Endodermal cell (in vitro differentiated cells): ENCODE results near the gene MBP. TPM values are rescaled to one million over a fixed set of nuclear protein-coding genes. Genes with fewer than 3 reads are reported as not detected.

Experiments
- DNase-seq: peaks from one replicate; pipeline ENCODE4 v3.0.0-alpha.2; 2017
- H3K27ac ChIP-seq: 2 replicates; pipeline ENCODE4 v1.5.1; 2013; ENCODE audit warnings: mild to moderate bottlenecking, low read depth, low read length, moderate library complexity
- H3K27me3 ChIP-seq: 2 replicates; pipeline ENCODE4 v1.6.1; 2013; ENCODE audit warnings: mild to moderate bottlenecking, low read length, moderate library complexity; ENCODE audit not compliant: insufficient read depth, control insufficient read depth, poor library complexity, severe bottlenecking
- H3K36me3 ChIP-seq: 2 replicates; pipeline ENCODE4 v1.7.0; 2013; ENCODE audit warnings: mild to moderate bottlenecking, low read length, moderate library complexity; ENCODE audit not compliant: control insufficient read depth, insufficient read depth
- H3K4me1 ChIP-seq: one replicate; pipeline ENCODE4 v1.7.0; 2013; ENCODE audit warnings: low read length; ENCODE audit not compliant: control insufficient read depth, insufficient read depth
- H3K4me3 ChIP-seq: 2 replicates; pipeline ENCODE4 v1.5.1; 2013; ENCODE audit warnings: mild to moderate bottlenecking, low read length, moderate library complexity
- H3K9ac ChIP-seq: 2 replicates; pipeline ENCODE4 v1.6.1; 2013; ENCODE audit warnings: mild to moderate bottlenecking, low read length, moderate library complexity; ENCODE audit not compliant: poor library complexity, severe bottlenecking; ENCODE audit errors: extremely low read depth
- H3K9me3 ChIP-seq: 2 replicates; pipeline ENCODE4 v1.6.1; 2013; ENCODE audit warnings: mild to moderate bottlenecking, low read length, moderate library complexity; ENCODE audit not compliant: control insufficient read depth
- H3K27ac Mint-ChIP-seq: 2 replicates; pipeline ENCODE4 v1.8.0; 2020; ENCODE audit warnings: mixed read lengths
- H3K27me3 Mint-ChIP-seq: 2 replicates; pipeline ENCODE4 v1.8.0; 2021; ENCODE audit warnings: mild to moderate bottlenecking, mixed read lengths; ENCODE audit not compliant: insufficient read depth
- H3K36me3 Mint-ChIP-seq: 2 replicates; pipeline ENCODE4 v1.8.0; 2020; ENCODE audit warnings: low read depth, mixed read lengths
- H3K4me1 Mint-ChIP-seq: 2 replicates; pipeline ENCODE4 v1.8.0; 2020; ENCODE audit warnings: mixed read lengths
- H3K4me3 Mint-ChIP-seq: 2 replicates; pipeline ENCODE4 v1.8.0; 2020; ENCODE audit warnings: mild to moderate bottlenecking, moderate library complexity, mixed read lengths
- H3K9me3 Mint-ChIP-seq: 2 replicates; pipeline ENCODE4 v1.8.0; 2020; ENCODE audit warnings: mild to moderate bottlenecking, mixed read lengths
- CTCF ChIP-seq: fragments of 200-600 bp; sonication (generic); conservative IDR thresholded peaks from 2 replicates; pipeline ENCODE4 v1.5.0; 2021; ENCODE audit warnings: antibody characterized with exemption, mild to moderate bottlenecking
- WGBS, 2 experiments: methylation state at CpG; one replicate each; pipeline versions ENCODE4 v1.1.5 to v1.1.7; 2013; ENCODE audit warnings: missing lambda C conversion rate in 2 of 2, mixed read lengths in 1 of 2; ENCODE audit not compliant: insufficient coverage in 1 of 2, insufficient read length in 1 of 2; 5-methylcytosine and 5-hydroxymethylcytosine counted together
- total RNA-seq, 2 donors: library from RNA; stranded (reverse); fragmentation: NEBNext Ultra II Directional in 1 of 2; extraction: Animal tissue kit (Norgen Biotek cat#: 25700) in 1 of 2; gene quantifications; 2 replicates in 1 of 2; 3 replicates in 1 of 2; pipeline ENCODE4 v1.2.1, GENCODE V29; 2021

MBP gene
- total RNA-seq, 2 donors from 2014 or later = 16.3 to 19.0 TPM

- Histone ChIP-seq H3K4me1 (no peaks in the 10 kb centered on the region), H3K9me3 (no peaks in the 10 kb centered on the region), H3K4me3 (no peak overlapping the region), H3K27me3 (no peaks in the 10 kb centered on the region), H3K36me3 (no peaks in the 10 kb centered on the region), H3K9ac (no peak overlapping the region), H3K27ac (no peak overlapping the region)
- peaks cover 13% of the 10 kb centered on the region for H3K4me1 Mint-ChIP-seq
- no peaks in the 10 kb centered on the region for H3K9me3 Mint-ChIP-seq
- WGBS, 2 experiments = 91 to 92% methylated on average over 29 to 40 of the region's 40 CpGs
- TF ChIP-seq CTCF = no peak
- H3K36me3 Mint-ChIP-seq = no peaks in the 10 kb centered on the region
- H3K27ac Mint-ChIP-seq = no peak overlapping the region
- no peaks in the 10 kb centered on the region for H3K27me3 Mint-ChIP-seq
- H3K4me3 Mint-ChIP-seq = no peak overlapping the region
- DNase-seq = peak; percentile 44
Observed at GRCh38 chr18:76984193-76985155, 148.1 kb downstream of the MBP start.

DNA sequence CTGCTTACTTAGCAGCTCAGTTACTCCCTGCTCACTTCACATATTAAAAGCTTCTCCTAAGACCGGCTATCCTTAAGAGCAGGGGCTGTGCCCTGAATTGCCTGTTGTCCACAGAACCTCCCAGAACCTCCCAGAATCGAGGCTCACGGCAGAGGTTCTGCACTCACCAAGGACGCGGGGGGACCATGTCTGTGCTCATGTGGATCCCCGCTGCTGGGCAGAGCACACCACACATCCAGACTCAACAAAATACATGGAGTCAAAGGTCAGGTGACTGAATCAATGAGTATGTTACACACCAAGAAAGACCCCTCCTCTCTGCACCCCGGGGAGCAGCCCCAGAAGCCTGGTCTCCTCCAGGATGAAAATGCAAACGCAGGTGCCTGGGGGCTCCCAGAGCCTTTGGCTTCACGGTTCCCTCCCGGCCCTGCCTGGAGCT, 149.0 kb downstream of the MBP start:
- no peak for DNase-seq
- 72 to 87% methylated on average over 5 to 10 of the region's 10 CpGs for WGBS, 2 experiments
- Mint-ChIP-seq H3K27ac (no peak overlapping the region), H3K27me3 (no peaks in the 10 kb centered on the region), H3K4me1 (peaks cover 13% of the 10 kb centered on the region), H3K4me3 (no peak overlapping the region), H3K9me3 (no peaks in the 10 kb centered on the region), H3K36me3 (peaks cover 8% of the 10 kb centered on the region)
- H3K36me3 ChIP-seq = no peaks in the 10 kb centered on the region
- no peaks in the 10 kb centered on the region for H3K4me1 ChIP-seq
- H3K27me3 ChIP-seq = no peaks in the 10 kb centered on the region
- H3K9me3 ChIP-seq = no peaks in the 10 kb centered on the region
- H3K9ac ChIP-seq = no peak overlapping the region
- no peak overlapping the region for H3K27ac ChIP-seq
- TF ChIP-seq CTCF = peak; percentile 5
- no peak overlapping the region for H3K4me3 ChIP-seq

GRCh38 chr18:76982841-76983583, 149.6 kb downstream of the MBP start:
- Histone ChIP-seq H3K27ac (no peak overlapping the region), H3K4me3 (no peak overlapping the region), H3K9ac (no peak overlapping the region), H3K27me3 (no peaks in the 10 kb centered on the region), H3K9me3 (no peaks in the 10 kb centered on the region), H3K4me1 (no peaks in the 10 kb centered on the region), H3K36me3 (no peaks in the 10 kb centered on the region)
- DNase-seq = peak; percentile 97
- no peak overlapping the region for H3K27ac Mint-ChIP-seq
- 29 to 64% methylated on average over 2 to 15 of the region's 15 CpGs for WGBS, 2 experiments
- no peaks in the 10 kb centered on the region for H3K27me3 Mint-ChIP-seq
- TF ChIP-seq CTCF = peak; percentile 95
- H3K4me3 Mint-ChIP-seq = peak overlapping the region; percentile 16
- no peaks in the 10 kb centered on the region for H3K9me3 Mint-ChIP-seq
- H3K36me3 Mint-ChIP-seq = peaks cover 12% of the 10 kb centered on the region
- peaks cover 13% of the 10 kb centered on the region for H3K4me1 Mint-ChIP-seq
